ENCODE data around the gene ENDOV.

GRCh38 chr17:80393241-80393890 lies 21.6 kb upstream of the ENDOV start:
- TF ChIP-seq POLR2A (IDR thresholded peaks at IDR 0.05): no peak
- TF ChIP-seq, protein P1, sequence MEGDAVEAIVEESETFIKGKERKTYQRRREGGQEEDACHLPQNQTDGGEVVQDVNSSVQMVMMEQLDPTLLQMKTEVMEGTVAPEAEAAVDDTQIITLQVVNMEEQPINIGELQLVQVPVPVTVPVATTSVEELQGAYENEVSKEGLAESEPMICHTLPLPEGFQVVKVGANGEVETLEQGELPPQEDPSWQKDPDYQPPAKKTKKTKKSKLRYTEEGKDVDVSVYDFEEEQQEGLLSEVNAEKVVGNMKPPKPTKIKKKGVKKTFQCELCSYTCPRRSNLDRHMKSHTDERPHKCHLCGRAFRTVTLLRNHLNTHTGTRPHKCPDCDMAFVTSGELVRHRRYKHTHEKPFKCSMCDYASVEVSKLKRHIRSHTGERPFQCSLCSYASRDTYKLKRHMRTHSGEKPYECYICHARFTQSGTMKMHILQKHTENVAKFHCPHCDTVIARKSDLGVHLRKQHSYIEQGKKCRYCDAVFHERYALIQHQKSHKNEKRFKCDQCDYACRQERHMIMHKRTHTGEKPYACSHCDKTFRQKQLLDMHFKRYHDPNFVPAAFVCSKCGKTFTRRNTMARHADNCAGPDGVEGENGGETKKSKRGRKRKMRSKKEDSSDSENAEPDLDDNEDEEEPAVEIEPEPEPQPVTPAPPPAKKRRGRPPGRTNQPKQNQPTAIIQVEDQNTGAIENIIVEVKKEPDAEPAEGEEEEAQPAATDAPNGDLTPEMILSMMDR (IDR thresholded peaks at IDR 0.05): no peak
